DMS53 (cell line): Measurements from ENCODE around the gene DENND11.
A peak's percentile ranks its signal among the peaks of the same experiment; 100 is the strongest.
"Not testable (repeated sequence)": the region's sequence is repeated elsewhere in the genome, so short reads cannot be mapped to it uniquely, and the experiment has no call there.

Experiments used
- DNase-seq: peaks from one replicate; lab custom pipeline; 2025; lab: John Stamatoyannopoulos, UW

Gene DENND11

GRCh38 chr7:141706239-141707064, 4.5 kb upstream of the DENND11 start:
- no peak for DNase-seq

- DNase-seq, result no peak
Observed at GRCh38 chr7:141704741-141705140, 2.8 kb upstream of the DENND11 start.

DNA sequence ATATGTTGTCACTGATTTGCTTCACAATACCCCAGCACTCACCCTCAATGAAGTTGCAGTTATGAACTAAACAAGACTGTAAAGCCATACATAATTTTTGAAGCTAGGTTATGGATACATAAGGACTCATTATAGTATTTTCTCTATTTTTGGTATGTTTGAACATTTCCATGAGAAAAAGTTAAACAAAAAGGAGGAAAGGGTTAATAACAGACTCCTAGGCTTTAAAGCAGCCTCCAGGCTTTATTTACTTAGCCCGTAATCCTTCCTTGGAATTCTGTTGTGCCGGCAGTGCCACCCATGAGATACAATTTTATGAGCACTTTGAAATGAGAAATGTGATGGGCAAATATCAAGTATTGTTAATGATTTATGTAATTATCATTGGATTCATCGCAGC, 2.1 kb upstream of the DENND11 start:
- DNase-seq, result no peak

DNA sequence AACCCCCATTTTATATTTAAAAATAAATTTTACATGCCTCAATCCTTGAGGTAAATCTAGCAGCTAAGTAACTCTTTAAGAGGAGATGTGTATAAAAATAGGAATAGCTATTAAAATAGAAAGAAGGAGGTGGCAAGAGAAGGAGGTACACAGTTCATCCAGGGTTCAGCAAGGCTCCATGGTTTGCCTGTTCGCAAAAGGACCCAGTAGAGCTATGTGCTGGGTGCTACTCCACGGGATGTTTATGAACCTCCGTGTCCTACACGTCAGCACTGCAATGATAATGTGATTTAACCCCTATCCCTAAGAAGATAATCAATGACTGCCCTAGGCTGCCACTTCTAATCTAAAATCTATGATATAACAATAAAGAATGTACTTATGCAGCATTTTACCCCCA, 926 bp upstream of the DENND11 start:
- DNase-seq, result peak; percentile 39

DNA sequence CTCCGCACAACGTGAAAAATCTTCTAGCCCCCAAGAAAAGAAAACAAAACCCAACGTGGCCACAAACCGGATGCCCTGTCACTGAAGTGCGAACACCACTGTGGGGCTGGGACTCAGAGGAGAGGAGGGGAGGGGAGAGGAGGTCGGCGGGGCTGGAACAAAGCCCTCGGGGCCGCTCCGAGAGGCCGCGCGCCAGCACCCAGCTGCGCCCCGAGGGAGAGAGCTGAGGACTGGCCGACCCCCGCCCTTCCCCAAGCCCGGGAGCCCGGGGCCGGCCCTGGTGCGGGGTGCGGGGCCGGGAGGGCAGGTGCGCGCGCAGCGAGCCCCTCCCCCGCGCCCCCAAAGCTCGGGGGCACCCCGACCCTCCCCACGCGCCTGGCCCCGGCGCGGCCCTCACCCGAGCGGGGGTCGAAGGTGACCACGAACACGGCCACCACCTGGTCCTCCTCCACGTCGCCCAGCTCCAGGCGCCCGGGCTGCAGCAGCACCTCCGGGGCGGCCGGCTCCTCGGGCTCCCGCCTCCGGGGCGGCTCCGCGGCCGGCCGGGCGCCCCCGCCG, 398 bp downstream of the DENND11 start:
- DNase-seq, result peak; percentile 79

DNA sequence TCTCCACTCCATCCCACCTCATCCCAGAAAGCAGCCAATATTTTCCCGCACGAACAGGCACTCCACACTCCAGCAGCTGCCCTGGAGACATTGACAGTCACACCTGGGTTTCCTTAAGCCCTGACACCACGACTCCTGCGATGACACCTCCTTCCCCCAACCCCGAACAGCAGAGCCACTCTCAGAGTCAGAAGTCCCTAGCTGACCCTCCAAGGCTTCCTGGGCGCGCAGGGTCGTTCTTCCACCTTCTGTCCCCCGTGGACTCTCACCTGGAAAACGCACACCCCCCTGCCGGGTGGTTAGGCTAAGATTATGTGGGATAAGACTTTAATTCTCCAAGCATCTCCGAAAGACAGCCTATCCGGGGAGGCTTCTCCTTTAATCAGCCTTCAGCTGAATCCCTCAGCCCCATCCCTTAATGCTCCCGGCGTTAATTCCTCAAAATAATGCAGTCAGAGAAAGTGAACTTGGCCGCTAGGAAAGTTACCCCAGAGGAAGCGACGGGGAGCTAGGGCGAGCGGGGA, 1.1 kb downstream of the DENND11 start:
- DNase-seq, result peak; percentile 54

- peak; percentile 47 for DNase-seq
Observed at GRCh38 chr7:141700296-141700847, 1.6 kb downstream of the DENND11 start.

DNA sequence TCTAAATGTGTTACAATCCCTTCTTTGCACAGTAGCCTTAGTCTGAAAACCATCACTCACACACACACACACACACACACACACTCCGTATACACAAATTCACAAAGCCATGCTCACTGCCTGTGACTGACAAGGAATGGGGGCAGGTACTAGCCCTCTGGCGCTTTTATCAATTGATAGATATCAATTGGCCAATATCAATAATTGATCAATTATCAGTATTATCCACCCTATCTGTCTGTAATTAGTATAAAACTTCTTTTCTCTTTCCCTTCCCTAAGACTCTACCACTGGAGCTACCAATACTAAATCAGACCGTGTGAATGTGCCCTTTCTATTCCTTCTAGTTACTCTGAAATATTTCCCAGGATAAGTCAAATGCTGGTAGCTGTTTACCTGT, 2.1 kb downstream of the DENND11 start:
- DNase-seq, result peak; percentile 20

GRCh38 chr7:141698247-141699015, 3.5 kb downstream of the DENND11 start:
- DNase-seq, result peak; percentile 26

DNA sequence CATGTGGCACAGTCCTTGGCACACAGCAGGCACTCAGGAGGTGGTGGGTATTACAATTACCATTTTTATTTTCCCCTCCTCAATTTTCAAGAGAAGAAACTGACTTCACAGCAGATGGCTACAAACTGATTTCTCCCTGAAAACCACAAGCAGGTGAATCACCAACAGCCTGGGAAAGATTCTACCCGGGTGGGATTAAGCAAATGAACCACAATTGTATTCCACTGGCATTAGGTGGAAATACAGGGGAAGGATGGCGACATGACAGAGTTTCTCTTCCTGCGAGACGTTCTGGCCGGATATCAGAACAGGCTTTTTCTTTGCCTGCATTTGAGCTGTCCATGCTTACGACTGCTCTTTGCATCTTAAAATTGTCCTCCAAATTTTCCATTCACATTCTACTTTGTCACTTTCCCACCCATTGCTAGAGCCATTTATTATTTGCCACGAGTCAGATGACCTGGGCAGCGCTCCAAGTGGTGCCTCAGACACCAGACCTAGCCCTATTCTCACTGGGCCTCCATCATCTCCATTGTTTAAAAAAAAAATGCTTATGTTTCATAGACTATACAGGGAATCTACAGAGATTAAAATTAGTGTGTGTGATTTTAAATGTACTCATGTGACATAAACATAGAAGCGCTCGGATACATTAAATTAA, 4.6 kb downstream of the DENND11 start:
- peak; percentile 25 for DNase-seq

DNA sequence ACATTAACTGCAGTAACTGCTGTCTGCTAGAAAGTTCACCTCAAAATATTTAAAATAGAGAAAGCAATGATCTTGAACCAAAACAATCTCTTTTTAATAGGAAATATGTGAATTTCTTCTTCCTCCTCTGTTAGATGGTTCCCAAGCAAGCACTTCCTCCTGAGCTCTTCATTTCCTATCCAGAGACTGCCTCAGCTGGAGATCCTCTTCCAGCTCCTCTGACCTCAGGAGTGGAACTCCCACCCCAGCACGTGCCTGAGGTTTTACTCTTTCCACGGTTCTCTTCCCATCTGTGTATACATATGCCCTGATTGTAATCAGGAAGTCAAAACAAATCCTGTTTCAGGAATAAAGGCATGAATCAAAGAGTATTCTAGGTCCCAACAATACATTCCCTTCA, 5.6 kb downstream of the DENND11 start:
- peak; percentile 62 for DNase-seq

DNA sequence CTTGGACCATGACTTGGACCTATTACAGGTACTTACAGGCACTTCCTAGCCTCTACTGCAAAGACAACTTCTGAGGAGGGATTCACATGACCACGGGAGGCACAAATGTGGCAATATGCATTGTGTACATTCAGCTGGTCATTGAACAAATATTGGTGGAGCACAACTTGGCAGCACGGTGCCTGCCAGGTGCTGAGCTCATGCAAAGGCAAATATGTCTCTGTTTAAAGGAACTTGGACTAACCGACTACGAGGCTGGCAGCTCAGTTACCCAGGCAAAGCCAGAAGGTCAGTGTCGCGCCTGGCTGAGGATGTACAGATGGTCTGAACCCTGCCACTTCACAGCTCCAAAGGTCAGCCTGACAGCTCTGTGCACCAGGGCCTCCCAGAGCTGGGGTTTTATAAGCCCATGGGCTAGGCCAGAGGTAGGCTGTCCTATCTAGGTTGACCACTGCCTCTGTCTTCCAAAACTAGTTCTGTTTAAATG, 6.1 kb downstream of the DENND11 start:
- DNase-seq, result peak; percentile 94

- no peak for DNase-seq
Observed at GRCh38 chr7:141693082-141693481, 8.9 kb downstream of the DENND11 start.

- DNase-seq, result no peak
Observed at GRCh38 chr7:141691961-141692360, 10.0 kb downstream of the DENND11 start.

DNA sequence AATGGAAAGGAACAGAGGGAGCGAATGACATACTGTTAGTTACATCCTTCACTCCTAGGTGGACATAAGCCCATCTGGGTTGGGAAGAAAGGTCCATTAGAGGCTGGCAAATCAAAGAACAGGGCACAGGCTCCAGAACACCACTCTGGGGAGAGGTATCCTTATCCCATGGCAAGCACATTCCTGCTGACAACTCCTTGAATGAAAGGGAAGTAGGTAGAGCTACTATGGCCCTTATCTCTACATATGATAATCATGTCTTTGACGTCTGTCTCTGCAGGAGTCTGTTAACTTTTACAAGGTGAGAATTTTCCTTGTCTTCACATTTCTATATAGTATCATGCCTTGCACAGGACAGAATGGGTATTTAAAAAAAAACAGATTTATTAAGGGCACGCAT, 10.4 kb downstream of the DENND11 start:
- DNase-seq, result no peak

GRCh38 chr7:141689072-141689825, 12.7 kb downstream of the DENND11 start:
- DNase-seq, result not testable (repeated sequence)

GRCh38 chr7:141688043-141688442, 13.9 kb downstream of the DENND11 start:
- DNase-seq, result no peak

DNA sequence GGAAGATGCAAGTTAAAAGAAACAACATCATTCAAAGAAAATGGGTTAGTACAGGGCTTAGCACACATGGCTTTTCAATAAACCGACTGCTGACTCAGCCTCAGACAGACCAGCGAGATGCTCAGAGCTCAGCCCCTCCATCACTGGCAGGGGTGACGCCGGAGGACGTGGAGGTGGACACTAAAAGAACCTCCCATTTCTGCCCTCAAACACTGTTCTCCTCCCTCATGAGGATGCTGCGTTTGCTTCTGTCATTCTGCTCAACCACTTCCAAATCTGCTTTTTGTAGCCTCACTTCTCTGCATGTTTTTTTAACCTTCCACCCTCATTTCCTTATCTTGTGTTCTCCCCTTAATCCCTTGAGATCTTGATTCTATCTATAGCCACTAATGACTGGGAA, 15.3 kb downstream of the DENND11 start:
- DNase-seq, result no peak

GRCh38 chr7:141686074-141686473, 15.9 kb downstream of the DENND11 start:
- DNase-seq, result no peak

- DNase-seq, result no peak
Observed at GRCh38 chr7:141685285-141686023, 16.5 kb downstream of the DENND11 start.
